HG03571 (cell line): ENCODE results near the gene PLK5.
"Not testable (repeated sequence)": the region's sequence is repeated elsewhere in the genome, so short reads cannot be mapped to it uniquely, and the experiment has no call there.

Experiments
- ATAC-seq: cut with Tn5 transposase; IDR thresholded peaks from one replicate; pipeline ENCODE4 v1.9.1; 2021; ENCODE audit not compliant: unreplicated experiment

The PLK5 gene

DNA sequence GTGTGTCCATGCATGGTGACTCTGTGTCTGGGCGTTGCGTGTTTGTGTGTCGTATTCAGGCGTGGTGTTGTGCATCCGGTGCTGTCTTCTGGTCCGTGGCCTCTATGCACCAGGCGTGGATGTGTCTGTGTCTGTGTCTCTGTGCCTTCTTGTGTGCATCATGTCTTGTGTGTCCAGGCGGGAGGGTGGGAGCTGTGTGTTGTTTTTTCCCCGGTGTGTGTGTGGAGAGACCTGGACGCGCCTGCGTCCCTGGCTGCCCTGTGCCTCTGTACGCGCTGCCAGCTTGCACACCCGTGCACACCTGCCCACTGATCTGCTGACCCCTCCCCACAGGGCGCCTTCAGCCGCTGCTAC, 1.1 kb downstream of the PLK5 start:
- no peak for ATAC-seq

DNA sequence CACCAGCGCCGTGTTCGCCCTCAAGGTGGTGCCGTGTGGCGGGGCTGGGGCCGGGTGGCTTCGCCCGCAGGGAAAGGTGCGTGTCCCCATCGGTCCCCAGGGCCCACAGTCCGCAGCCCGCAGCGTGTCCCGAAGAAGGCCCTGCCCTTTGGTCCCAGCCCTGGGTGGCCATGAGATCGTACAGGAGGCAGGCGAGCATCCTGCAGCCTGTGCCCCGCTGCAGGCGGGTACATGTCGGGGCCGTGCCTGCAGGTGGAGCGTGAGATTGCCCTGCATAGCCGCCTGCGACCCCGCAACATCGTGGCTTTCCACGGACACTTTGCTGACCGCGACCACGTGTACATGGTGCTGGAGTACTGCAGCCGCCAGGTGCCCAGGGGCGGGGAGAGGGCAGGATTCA, 1.5 kb downstream of the PLK5 start:
- no peak for ATAC-seq

GRCh38 chr19:1526066-1526778, 2.3 kb downstream of the PLK5 start:
- ATAC-seq: no peak

DNA sequence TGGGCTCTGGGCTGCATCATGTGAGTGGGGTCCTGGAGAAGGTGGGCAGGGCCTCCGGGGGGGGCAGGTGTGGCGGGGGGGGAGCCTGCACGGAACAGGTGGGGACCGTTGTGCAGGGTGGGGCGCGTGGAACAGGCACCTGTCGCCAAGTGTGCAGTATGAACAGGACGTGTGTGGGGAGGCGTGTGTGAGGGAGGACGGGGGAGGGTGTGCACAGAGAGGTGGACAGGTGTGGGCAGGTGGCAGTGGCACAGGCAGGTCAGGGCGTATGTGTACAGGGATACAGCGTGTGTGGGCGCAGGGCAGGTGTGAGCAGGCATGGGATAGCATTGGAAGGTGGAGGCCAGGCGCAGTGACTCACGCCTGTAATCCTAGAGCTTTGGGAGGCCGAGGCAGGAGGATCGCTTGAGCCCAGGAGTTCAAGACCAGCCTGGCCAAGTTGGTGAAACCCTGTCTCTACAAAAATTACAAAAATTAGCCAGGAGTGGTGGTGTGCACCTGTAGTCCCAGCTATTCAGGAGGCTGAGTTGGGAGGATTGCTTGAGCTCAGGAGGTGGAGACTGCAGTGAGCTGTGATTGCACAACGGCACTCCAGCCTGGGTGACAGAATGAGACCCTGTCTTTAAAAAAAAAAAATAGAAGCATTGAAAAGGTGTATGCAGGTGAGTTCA, 3.2 kb downstream of the PLK5 start:
- no peak for ATAC-seq

DNA sequence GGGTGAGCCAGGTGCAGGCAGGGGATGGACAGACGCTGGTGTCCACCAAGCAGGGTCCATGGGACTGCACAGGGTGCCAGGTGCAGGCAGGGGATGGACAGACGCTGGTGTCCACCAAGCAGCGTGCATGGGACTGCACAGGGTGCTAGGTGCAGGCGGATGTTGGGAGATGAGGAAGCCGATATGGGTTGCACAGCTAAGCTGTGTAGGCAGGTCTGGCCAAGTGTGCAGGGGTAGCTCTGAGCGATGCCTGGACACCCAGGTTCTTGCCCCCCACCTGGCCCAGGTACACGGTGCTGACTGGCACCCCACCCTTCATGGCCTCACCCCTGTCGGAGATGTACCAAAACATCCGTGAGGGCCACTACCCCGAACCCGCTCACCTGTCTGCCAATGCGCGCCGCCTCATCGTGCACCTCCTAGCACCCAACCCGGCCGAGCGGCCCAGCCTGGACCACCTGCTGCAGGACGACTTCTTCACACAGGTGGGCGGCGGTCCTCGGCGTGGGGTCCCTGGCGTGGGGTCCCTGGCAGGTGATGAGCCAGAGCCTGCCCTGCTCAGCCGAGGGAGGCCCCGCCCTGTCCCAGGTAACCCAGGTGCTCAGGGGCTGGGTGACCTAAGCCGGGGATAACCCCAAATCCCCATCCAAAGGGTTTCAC, 3.9 kb downstream of the PLK5 start:
- ATAC-seq: no peak

DNA sequence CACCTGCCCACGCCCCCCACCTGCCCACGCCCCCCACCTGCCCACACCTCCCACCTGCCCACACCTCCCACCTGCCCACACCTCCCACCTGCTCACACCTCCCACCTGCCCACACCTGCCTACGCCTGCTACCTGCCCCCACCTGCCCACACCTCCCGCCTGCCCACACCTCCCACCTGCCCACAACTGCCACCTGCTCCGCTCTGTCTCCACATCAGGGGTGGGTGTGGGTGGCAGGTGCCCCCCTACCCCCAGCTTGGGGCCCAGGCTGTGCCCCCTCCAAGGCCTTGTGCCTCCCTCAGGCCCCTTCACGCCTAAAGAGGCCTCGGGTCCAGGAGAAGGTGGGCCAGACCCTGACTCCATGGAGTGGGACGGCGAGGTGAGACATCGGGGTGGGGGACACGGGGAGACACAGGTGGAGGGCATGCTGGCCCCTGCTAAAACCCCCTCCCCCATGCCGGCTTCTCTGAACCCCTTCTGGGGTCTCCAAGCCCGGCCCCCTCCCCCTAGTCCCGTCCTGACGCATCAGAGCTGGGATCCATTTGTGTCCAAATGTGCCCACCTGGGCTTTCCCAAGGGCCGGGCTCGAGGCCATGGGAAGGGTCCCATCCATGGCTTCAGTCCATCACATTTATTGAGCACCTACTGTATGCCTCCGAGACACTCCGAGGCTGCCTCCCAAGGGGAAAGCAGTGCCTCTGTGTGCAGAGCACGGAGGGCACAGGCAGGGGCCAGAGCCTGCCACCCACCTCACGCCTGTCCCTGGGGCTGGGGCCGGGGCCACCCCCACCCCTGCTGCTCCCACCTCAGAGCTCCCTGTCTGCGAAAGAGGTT, 4.9 kb downstream of the PLK5 start:
- ATAC-seq: no peak

DNA sequence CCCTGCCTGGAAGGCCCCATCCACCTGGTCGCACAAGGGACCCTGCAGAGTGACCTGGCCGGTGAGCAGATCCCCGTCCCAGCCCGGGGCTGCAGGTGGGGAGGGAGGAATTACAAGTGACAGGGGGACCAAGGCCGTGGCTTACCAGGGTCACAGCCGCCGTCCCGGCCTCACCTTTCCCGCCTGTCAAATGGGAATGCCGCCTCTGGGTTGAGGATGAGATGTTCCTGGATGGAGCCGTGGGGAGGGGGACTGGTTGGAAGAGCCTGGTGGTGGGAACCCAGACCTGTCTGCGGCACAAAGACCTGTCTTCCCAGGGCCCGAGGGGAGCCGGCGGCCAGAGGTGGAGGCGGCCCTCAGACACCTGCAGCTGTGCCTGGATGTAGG, 5.5 kb downstream of the PLK5 start:
- no peak for ATAC-seq

GRCh38 chr19:1530856-1531255, 7.0 kb downstream of the PLK5 start:
- ATAC-seq: not testable (repeated sequence)

DNA sequence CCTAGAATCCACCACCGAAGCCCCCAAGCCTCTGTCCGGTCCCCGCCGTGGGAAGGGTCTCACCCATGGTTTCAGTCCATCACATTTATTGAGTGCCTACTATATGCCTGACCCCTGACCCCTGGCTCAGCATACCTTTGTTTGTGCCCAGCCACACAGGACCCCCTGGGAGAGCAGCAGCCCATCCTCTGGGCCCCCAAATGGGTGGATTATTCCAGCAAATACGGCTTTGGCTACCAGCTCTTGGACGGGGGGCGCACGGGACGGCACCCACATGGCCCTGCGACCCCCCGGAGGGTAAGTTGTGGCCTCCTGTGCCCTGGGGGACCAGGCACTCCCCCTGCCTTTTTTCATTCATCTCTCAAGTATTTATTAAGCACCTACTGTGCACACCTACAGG, 7.7 kb downstream of the PLK5 start:
- no peak for ATAC-seq

DNA sequence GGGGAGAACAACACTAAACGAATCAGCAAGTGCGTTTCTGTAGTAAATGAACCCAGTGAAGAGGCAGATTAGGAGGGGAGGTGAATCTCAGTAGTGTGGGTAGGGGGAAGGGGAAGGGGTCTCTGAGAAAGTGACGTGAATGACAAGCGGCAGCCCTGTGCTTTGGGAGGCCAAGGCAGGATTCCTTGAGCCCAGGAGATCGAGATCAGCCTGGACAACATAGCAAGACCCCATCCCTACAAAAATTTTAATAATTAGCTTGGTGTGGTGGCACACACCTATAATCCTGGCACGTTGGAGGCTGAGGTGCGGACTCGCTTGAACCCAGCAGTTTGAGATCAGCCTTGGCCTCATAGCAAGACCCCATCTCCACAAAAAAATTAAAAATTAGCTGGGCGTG, 8.1 kb downstream of the PLK5 start:
- no peak for ATAC-seq

- no peak for ATAC-seq
Observed at GRCh38 chr19:1533510-1534150, 9.8 kb downstream of the PLK5 start.

GRCh38 chr19:1534972-1535371, 11.1 kb downstream of the PLK5 start:
- ATAC-seq: no peak

- ATAC-seq: not testable (repeated sequence)
Observed at GRCh38 chr19:1535699-1536098, 11.8 kb downstream of the PLK5 start.

- ATAC-seq: no peak
Observed at GRCh38 chr19:1538978-1539377, 15.1 kb downstream of the PLK5 start.

GRCh38 chr19:1539749-1540148, 15.9 kb downstream of the PLK5 start:
- ATAC-seq: not testable (repeated sequence)

DNA sequence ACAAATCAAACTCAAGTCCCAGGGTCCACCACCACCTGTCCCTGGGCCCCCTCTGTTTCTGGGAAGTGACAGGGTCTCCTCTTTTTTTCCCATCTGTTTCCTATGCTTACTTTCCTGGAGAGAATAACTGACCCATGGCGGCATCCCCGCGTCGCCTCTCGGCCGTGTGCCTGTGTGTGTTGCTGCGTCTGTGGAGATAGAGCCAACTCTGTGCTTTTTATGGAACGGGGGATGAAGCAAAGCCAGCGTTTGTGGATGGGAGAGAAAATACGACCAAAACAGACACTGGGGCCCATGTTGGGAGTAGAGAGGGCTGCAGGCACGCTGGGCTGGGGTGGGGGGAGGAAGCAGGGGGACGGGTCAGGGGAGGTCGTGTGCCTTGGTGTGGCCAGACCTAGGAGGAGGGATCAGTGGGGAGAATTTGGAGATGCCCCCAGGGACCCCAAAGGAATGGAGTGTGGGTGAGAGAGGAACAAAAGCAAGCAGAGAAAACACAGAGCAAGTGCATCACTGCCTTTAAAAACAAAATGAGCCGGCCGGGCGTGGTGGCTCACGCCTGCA, 16.6 kb downstream of the PLK5 start:
- no peak for ATAC-seq

GRCh38 chr19:1549332-1549945, 25.6 kb downstream of the PLK5 start:
- no peak for ATAC-seq

GRCh38 chr19:1551068-1552040, 27.5 kb downstream of the PLK5 start:
- ATAC-seq: no peak

DNA sequence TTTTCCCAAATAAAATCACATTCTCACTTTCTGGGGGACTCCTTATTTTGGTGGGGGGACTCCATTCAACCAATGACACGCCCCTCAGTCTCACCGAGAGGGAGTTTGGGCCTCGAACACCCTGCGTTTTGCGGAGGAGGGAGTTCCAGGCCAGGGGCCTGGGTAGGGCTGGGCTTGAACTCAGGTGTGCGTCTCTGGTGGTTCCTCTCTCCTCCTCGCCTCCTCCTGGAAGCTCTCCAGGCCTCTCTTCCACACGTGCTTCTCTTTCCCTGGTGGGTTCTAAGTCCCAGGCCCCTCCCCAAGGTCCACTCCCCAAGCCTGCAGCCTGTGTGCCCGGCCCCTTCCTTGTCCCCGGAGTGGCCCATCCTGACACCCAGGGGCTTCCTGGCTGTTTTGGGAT, 29.5 kb downstream of the PLK5 start:
- no peak for ATAC-seq
